ENCODE measurements around the gene FPGS.
A peak's percentile ranks its signal among the peaks of the same experiment; 100 is the strongest.

- no peak for TF ChIP-seq CTCF (IDR thresholded peaks at IDR 0.05)
- TF ChIP-seq POLR2A (IDR thresholded peaks at IDR 0.05; ENCODE audit: low read depth) = no peak
- peak in 1 of 2 donors; percentile 18 for TF ChIP-seq POLR2AphosphoS5 (IDR thresholded peaks at IDR 0.05)
- no peak for TF ChIP-seq EP300 (IDR thresholded peaks at IDR 0.05)
Observed at GRCh38 chr9:127768698-127769097, 34.0 kb upstream of the FPGS start.
